NCI-H128 (cell line): Measurements from ENCODE around the gene PKNOX1.
"Not testable (repeated sequence)": the region's sequence is repeated elsewhere in the genome, so short reads cannot be mapped to it uniquely, and the experiment has no call there.

Experiments
- DNase-seq: peaks from one replicate; lab custom pipeline; 2025; ENCODE audit not compliant: unreplicated experiment; lab: John Stamatoyannopoulos, UW

Gene PKNOX1

GRCh38 chr21:42983103-42983502 is 8.7 kb downstream of the PKNOX1 start:
- DNase-seq = no peak

GRCh38 chr21:42983869-42984268 is 9.5 kb downstream of the PKNOX1 start:
- DNase-seq = no peak

GRCh38 chr21:42986125-42986783 is 11.9 kb downstream of the PKNOX1 start:
- no peak for DNase-seq

GRCh38 chr21:42988236-42988965 is 14.0 kb downstream of the PKNOX1 start:
- DNase-seq = no peak

GRCh38 chr21:42989370-42989769 is 15.0 kb downstream of the PKNOX1 start:
- DNase-seq = not testable (repeated sequence)

GRCh38 chr21:42989816-42990650 is 15.7 kb downstream of the PKNOX1 start:
- DNase-seq = no peak

- no peak for DNase-seq
Observed at GRCh38 chr21:42991992-42992740, 17.8 kb downstream of the PKNOX1 start.

GRCh38 chr21:42993051-42993712 is 18.8 kb downstream of the PKNOX1 start:
- no peak for DNase-seq

GRCh38 chr21:42997053-42997452 is 22.7 kb downstream of the PKNOX1 start:
- no peak for DNase-seq

GRCh38 chr21:42997983-42998382 is 23.6 kb downstream of the PKNOX1 start:
- not testable (repeated sequence) for DNase-seq

GRCh38 chr21:42999152-42999551 is 24.8 kb downstream of the PKNOX1 start:
- not testable (repeated sequence) for DNase-seq

GRCh38 chr21:43000041-43000440 is 25.7 kb downstream of the PKNOX1 start:
- not testable (repeated sequence) for DNase-seq

GRCh38 chr21:43001316-43001715 is 27.0 kb downstream of the PKNOX1 start:
- DNase-seq = no peak

- DNase-seq = no peak
Observed at GRCh38 chr21:43004926-43005325, 30.6 kb downstream of the PKNOX1 start.

- no peak for DNase-seq
Observed at GRCh38 chr21:43005635-43006034, 31.3 kb downstream of the PKNOX1 start.

- not testable (repeated sequence) for DNase-seq
Observed at GRCh38 chr21:43006051-43006873, 31.9 kb downstream of the PKNOX1 start.

GRCh38 chr21:43006874-43007208 is 32.5 kb downstream of the PKNOX1 start:
- no peak for DNase-seq

GRCh38 chr21:43012596-43012995 is 38.2 kb downstream of the PKNOX1 start:
- no peak for DNase-seq

GRCh38 chr21:43015906-43016540 is 41.7 kb downstream of the PKNOX1 start:
- DNase-seq = no peak
